Renal cortical epithelial cell (primary cell): Measurements from ENCODE around the gene DCLRE1A. TPM values are rescaled to one million over a fixed set of nuclear protein-coding genes. Genes with fewer than 3 reads are reported as not detected.

Experiments used
- DNase-seq: peaks from one replicate; pipeline ENCODE4 v3.0.0-alpha.2; 2011; ENCODE audit warnings: low read depth
- total RNA-seq: library from RNA; depleted of rRNA; stranded (reverse); fragments of >200 nt; gene quantifications from 2 replicates; pipeline ENCODE4 v1.2.3, GENCODE V29; 2014

Gene DCLRE1A
- total RNA-seq, 1 donor from 2014 or later = 10.2 TPM

DNA sequence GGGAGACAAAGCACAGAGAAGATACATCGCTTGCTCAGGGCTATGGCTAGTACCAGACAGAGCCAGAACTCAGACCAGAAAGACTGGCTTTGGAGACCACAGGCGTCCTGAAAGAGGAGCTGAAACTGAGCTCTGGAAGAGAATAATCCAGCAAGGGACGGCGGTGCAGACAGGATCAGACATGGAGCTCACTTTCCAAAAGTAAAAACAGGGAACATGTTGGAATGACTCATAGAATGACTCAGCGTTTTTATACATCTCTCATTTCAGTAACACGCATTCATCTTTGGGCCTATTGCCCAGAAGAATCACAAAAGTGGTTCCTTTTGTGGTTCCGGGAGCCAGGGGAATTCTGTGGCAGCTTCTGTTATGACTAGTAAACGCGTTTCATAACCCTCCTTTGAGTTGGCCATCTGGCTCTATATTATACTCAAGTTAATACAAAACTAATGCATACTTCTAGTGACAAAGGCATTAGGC, 65.2 kb downstream of the DCLRE1A start:
- DNase-seq = peak; percentile 79

Other genes starting within 250 kb of the DCLRE1A start
- gene NRAP, start 190.0 kb downstream of the DCLRE1A start, total RNA-seq = under 0.01 TPM in 1 of 2 replicates, not detected in the other
- gene CASP7, start 174.2 kb downstream of the DCLRE1A start, total RNA-seq = 41.2 and 48.6 TPM in 2 replicates
- under 0.01 and 0.45 TPM in 2 replicates for gene PLEKHS1, start 102.4 kb downstream of the DCLRE1A start, total RNA-seq
- gene NHLRC2, start 579 bp upstream of the DCLRE1A start, total RNA-seq = 13.2 and 17.9 TPM in 2 replicates
- under 0.01 TPM in 1 of 2 replicates, not detected in the other for gene ADRB1, start 189.8 kb upstream of the DCLRE1A start, total RNA-seq